GM12872 (cell line): Measurements from ENCODE around the gene KCNK10.

Source experiments
- CTCF ChIP-seq: IDR thresholded peaks from 3 replicates; pipeline ENCODE4 v1.5.1; 2011; ENCODE audit warnings: low read depth, mild to moderate bottlenecking, low read length, moderate library complexity; ENCODE audit not compliant: insufficient read depth

The KCNK10 gene

GRCh38 chr14:88225721-88226120, 97.3 kb downstream of the KCNK10 start:
- TF ChIP-seq CTCF: no peak

GRCh38 chr14:88218119-88218915, 104.8 kb downstream of the KCNK10 start:
- TF ChIP-seq CTCF: no peak

GRCh38 chr14:88212691-88213090, 110.4 kb downstream of the KCNK10 start:
- TF ChIP-seq CTCF: no peak

- no peak for TF ChIP-seq CTCF
Observed at GRCh38 chr14:88210426-88210825, 112.6 kb downstream of the KCNK10 start.

GRCh38 chr14:88209273-88209672, 113.8 kb downstream of the KCNK10 start:
- TF ChIP-seq CTCF: no peak

- TF ChIP-seq CTCF: no peak
Observed at GRCh38 chr14:88208858-88209257, 114.2 kb downstream of the KCNK10 start.

GRCh38 chr14:88204221-88204620, 118.8 kb downstream of the KCNK10 start:
- no peak for TF ChIP-seq CTCF
